ENCODE measurements around the gene KCTD20. TPM values are rescaled to one million over a fixed set of nuclear protein-coding genes. Genes with fewer than 3 reads are reported as not detected.

KCTD20 gene
- total RNA-seq, 1 experiment from 2014 or later: 46.6 TPM

DNA sequence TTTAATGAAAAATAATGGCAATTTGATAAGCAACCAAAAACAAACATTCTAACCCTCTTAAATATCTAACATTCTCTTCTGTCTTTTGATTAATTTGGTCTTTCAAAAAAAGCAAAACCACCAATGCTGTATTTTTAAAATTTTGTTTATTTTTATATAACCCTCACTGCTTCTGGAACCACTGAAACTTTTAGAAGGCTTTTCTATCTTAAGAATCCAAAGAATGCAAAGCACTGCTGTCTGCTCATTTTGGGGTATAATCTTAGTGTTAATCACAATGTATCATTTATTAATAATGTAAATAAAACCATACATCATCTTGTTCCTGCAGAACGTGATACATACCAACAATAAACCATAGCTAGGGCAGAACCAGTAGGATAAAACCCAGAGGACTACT is 90.5 kb downstream of the KCTD20 start:
- TF ChIP-seq, protein P1, sequence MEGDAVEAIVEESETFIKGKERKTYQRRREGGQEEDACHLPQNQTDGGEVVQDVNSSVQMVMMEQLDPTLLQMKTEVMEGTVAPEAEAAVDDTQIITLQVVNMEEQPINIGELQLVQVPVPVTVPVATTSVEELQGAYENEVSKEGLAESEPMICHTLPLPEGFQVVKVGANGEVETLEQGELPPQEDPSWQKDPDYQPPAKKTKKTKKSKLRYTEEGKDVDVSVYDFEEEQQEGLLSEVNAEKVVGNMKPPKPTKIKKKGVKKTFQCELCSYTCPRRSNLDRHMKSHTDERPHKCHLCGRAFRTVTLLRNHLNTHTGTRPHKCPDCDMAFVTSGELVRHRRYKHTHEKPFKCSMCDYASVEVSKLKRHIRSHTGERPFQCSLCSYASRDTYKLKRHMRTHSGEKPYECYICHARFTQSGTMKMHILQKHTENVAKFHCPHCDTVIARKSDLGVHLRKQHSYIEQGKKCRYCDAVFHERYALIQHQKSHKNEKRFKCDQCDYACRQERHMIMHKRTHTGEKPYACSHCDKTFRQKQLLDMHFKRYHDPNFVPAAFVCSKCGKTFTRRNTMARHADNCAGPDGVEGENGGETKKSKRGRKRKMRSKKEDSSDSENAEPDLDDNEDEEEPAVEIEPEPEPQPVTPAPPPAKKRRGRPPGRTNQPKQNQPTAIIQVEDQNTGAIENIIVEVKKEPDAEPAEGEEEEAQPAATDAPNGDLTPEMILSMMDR (IDR thresholded peaks at IDR 0.05; ENCODE audit: unreplicated experiment): no peak
- no TSS peak for BruUV-seq (replicated peaks)
- Mint-ChIP-seq H3K36me3 (ENCODE audit: insufficient read depth, unreplicated experiment) (peaks cover 56% of the 10 kb centered on the region), H3K4me1 (ENCODE audit: insufficient read depth, unreplicated experiment) (no peaks in the 10 kb centered on the region), H3K27ac (ENCODE audit: low read depth, unreplicated experiment) (no peak overlapping the region), H3K9me3 (ENCODE audit: unreplicated experiment) (no peaks in the 10 kb centered on the region), H3K4me3 (ENCODE audit: unreplicated experiment) (no peak overlapping the region), H3K27me3 (ENCODE audit: insufficient read depth, unreplicated experiment) (no peaks in the 10 kb centered on the region)
- intact Hi-C loops (cut with micrococcal nuclease): no loop called here
- no peak for DNase-seq (ENCODE audit: unreplicated experiment)
- ChIA-PET POLR2A (interaction anchor here (0.8 to 1.0 kb wide), 2 partner anchors 11 to 21 kb away, joined by 3 to 4 read pairs; no protein-coding TSS in a partner anchor), CTCF (no interaction called here)

DNA sequence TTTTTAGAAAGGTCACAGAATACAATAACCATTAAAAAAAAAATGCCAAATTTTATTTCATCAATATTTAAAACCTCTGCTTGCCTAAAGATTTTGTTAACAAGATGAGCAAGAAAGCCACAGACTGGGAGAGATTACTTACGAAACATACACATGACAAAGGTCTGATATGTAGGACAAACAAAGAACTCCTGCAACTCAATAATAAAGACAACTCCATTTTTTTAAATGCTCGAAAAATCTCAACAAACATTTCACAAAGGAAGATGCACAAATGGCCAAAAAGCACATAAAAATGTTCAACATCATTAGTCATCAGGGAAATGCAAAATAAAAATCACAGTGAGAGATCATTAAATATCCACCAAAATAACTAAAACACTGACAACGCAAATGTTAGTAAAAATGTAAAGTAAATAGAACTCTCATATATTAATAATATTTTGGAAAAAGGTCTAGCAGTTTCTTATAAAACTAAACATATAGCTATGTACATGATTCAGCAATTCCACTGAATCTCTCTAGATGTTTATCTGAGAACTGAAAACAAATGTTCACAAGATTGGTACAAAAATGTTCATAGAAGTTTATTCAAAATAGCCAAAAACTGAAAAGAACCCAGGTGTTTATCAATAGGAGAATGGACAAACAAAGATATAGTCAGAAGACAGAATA is 94.2 kb downstream of the KCTD20 start:
- Mint-ChIP-seq H3K36me3 (ENCODE audit: insufficient read depth, unreplicated experiment) (peaks cover 59% of the 10 kb centered on the region), H3K4me1 (ENCODE audit: insufficient read depth, unreplicated experiment) (no peaks in the 10 kb centered on the region), H3K9me3 (ENCODE audit: unreplicated experiment) (no peaks in the 10 kb centered on the region), H3K4me3 (ENCODE audit: unreplicated experiment) (no peak overlapping the region), H3K27ac (ENCODE audit: low read depth, unreplicated experiment) (no peak overlapping the region), H3K27me3 (ENCODE audit: insufficient read depth, unreplicated experiment) (no peaks in the 10 kb centered on the region)
- CTCF ChIA-PET: no interaction called here
- intact Hi-C loops (cut with micrococcal nuclease): no loop called here
- BruUV-seq (replicated peaks): no TSS peak
- TF ChIP-seq, protein P1 (IDR thresholded peaks at IDR 0.05; ENCODE audit: unreplicated experiment): no peak
- no peak for DNase-seq (ENCODE audit: unreplicated experiment)
- POLR2A ChIA-PET: no interaction called here

DNA sequence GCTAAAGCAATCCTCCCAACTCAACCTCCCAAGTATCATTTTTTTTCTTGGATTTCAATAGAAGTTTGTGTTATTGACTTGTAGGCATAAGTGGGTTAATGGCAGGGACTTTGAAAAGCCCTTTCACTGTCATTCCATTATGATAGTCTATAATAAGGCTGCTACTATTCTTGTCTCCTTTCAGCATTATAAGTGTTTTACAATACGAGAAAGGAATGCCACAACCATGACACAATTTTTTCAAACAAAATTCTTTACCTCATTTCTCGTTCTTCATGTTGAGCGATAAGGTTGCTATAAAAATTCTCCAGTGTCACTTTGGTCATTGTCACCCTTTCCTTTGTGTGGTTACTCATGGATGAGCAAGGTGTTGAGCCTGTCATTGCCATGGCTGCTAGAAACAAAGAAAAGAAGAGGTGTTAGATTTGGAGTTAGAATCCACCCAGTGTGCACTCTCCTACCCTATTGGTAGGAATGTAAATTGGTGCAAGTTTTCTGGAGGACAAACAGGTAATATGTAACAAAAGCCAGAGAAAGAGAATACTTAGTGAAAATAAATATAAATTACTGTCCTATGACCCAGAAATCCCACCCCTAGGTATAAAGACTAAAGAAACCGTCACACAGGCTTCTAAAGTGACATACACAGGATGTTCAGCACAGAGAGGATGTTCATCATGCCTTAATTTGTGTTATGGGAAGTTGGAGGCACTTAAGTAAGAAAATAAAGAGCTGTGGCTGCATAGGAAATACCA is 97.2 kb downstream of the KCTD20 start:
- no peak for DNase-seq (ENCODE audit: unreplicated experiment)
- Mint-ChIP-seq H3K27me3 (ENCODE audit: insufficient read depth, unreplicated experiment) (no peaks in the 10 kb centered on the region), H3K27ac (ENCODE audit: low read depth, unreplicated experiment) (no peak overlapping the region), H3K4me3 (ENCODE audit: unreplicated experiment) (no peak overlapping the region), H3K9me3 (ENCODE audit: unreplicated experiment) (no peaks in the 10 kb centered on the region), H3K36me3 (ENCODE audit: insufficient read depth, unreplicated experiment) (peaks cover 51% of the 10 kb centered on the region), H3K4me1 (ENCODE audit: insufficient read depth, unreplicated experiment) (peaks cover 6% of the 10 kb centered on the region)
- no TSS peak for BruUV-seq (replicated peaks)
- intact Hi-C loops (cut with micrococcal nuclease): no loop called here
- POLR2A ChIA-PET: no interaction called here
- TF ChIP-seq, protein P1 (IDR thresholded peaks at IDR 0.05; ENCODE audit: unreplicated experiment): no peak
- CTCF ChIA-PET: interaction anchor here (0.6 kb wide), 1 partner anchor 272 kb away, joined by 3 read pairs; no protein-coding TSS in a partner anchor

Other genes starting within 250 kb of the KCTD20 start
- gene BRPF3, start 246.3 kb upstream of the KCTD20 start, total RNA-seq (2022): 19.4 and 21.1 TPM in 2 replicates
- gene PNPLA1, start 172.9 kb upstream of the KCTD20 start, total RNA-seq (2022): 0.27 TPM in 1 of 2 replicates, not detected in the other
- not detected in 2 replicates for gene BNIP5, start 106.1 kb upstream of the KCTD20 start, total RNA-seq (2022)
- 0.20 and 0.47 TPM in 2 replicates for gene ETV7, start 55.3 kb upstream of the KCTD20 start, total RNA-seq (2022)
- gene PXT1, start 146 bp upstream of the KCTD20 start, total RNA-seq (2022): 0.15 TPM in 1 of 2 replicates, not detected in the other
- gene STK38, start 104.5 kb downstream of the KCTD20 start, total RNA-seq (2022): 16.8 and 20.0 TPM in 2 replicates
- 364 and 479 TPM in 2 replicates for gene SRSF3, start 151.4 kb downstream of the KCTD20 start, total RNA-seq (2022)
- 407 and 489 TPM in 2 replicates for gene CDKN1A, start 235.7 kb downstream of the KCTD20 start, total RNA-seq (2022)

Measured in MCF 10A (cell line).